ENCODE data around the gene RNF141. TPM values are rescaled to one million over a fixed set of nuclear protein-coding genes. Genes with fewer than 3 reads are reported as not detected.

The RNF141 gene
- total RNA-seq, 2 experiments from 2014 or later = 17.1 to 21.0 TPM

- CTCF ChIA-PET = no interaction called here
- POLR2A ChIA-PET = no interaction called here
Observed at GRCh38 chr11:10564030-10564429, 23.0 kb upstream of the RNF141 start.

GRCh38 chr11:10561947-10562346 lies 21.0 kb upstream of the RNF141 start:
- ChIA-PET CTCF (no interaction called here), POLR2A (no interaction called here)

- POLR2A ChIA-PET = no interaction called here
- CTCF ChIA-PET = interaction anchor here (0.6 kb wide), 1 partner anchor 179 kb away, joined by 3 read pairs; no protein-coding TSS in a partner anchor
Observed at GRCh38 chr11:10561043-10561818, 20.2 kb upstream of the RNF141 start.

GRCh38 chr11:10558288-10558687 lies 17.3 kb upstream of the RNF141 start:
- CTCF ChIA-PET = no interaction called here
- POLR2A ChIA-PET = no interaction called here

- POLR2A ChIA-PET = no interaction called here
- CTCF ChIA-PET = interaction anchor here (1.0 kb wide), 1 partner anchor 16 kb away, joined by 3 read pairs; the partner anchor contains the start of gene RNF141
Observed at GRCh38 chr11:10556590-10556989, 15.6 kb upstream of the RNF141 start.

- CTCF ChIA-PET = no interaction called here
- POLR2A ChIA-PET = no interaction called here
Observed at GRCh38 chr11:10551845-10552352, 10.9 kb upstream of the RNF141 start.

GRCh38 chr11:10551290-10551592 lies 10.3 kb upstream of the RNF141 start:
- ChIA-PET POLR2A (no interaction called here), CTCF (no interaction called here)

GRCh38 chr11:10550503-10551289 lies 9.7 kb upstream of the RNF141 start:
- ChIA-PET POLR2A (no interaction called here), CTCF (no interaction called here)

- CTCF ChIA-PET = no interaction called here
- POLR2A ChIA-PET = no interaction called here
Observed at GRCh38 chr11:10544491-10545465, 3.8 kb upstream of the RNF141 start.

GRCh38 chr11:10543782-10544181 lies 2.8 kb upstream of the RNF141 start:
- ChIA-PET CTCF (no interaction called here), POLR2A (no interaction called here)

- ChIA-PET POLR2A (no interaction called here), CTCF (interaction anchor here (0.7 kb wide), 1 partner anchor 612 kb away, joined by 4 read pairs; no protein-coding TSS in a partner anchor)
Observed at GRCh38 chr11:10542776-10543175, 1.8 kb upstream of the RNF141 start.

- POLR2A ChIA-PET = interaction anchor here (1.1 to 1.9 kb wide), 6 partner anchors 82 to 268 kb away, joined by 3 to 8 read pairs (median 6); partner anchors contain the start of genes CTR9 and EIF4G2
Observed at GRCh38 chr11:10541561-10541930, 559 bp upstream of the RNF141 start.

GRCh38 chr11:10540546-10540914 lies 457 bp downstream of the RNF141 start:
- ChIA-PET CTCF (interaction anchor here (0.6 to 2.0 kb wide), 24 partner anchors 8 to 287 kb away, joined by 3 to 11 read pairs (median 4); partner anchors contain the start of gene AMPD3), POLR2A (interaction anchor here (1.1 to 1.9 kb wide), 6 partner anchors 81 to 269 kb away, joined by 3 to 8 read pairs (median 6); partner anchors contain the start of genes CTR9 and EIF4G2)

More at GRCh38 chr11:10541561-10541930, 559 bp upstream of the RNF141 start:
- CTCF ChIA-PET = interaction anchor here (0.9 to 2.0 kb wide), 13 partner anchors 10 to 191 kb away, joined by 3 to 11 read pairs (median 3); partner anchors contain the start of gene AMPD3

GRCh38 chr11:10539339-10539738 lies 1.6 kb downstream of the RNF141 start:
- CTCF ChIA-PET = interaction anchor here (1.8 kb wide), 1 partner anchor 197 kb away, joined by 5 read pairs; no protein-coding TSS in a partner anchor
- POLR2A ChIA-PET = no interaction called here

GRCh38 chr11:10538924-10539323 lies 2.1 kb downstream of the RNF141 start:
- POLR2A ChIA-PET = no interaction called here
- CTCF ChIA-PET = no interaction called here

- POLR2A ChIA-PET = no interaction called here
- CTCF ChIA-PET = no interaction called here
Observed at GRCh38 chr11:10537600-10537999, 3.4 kb downstream of the RNF141 start.

- ChIA-PET POLR2A (no interaction called here), CTCF (no interaction called here)
Observed at GRCh38 chr11:10534316-10534715, 6.7 kb downstream of the RNF141 start.

GRCh38 chr11:10533323-10533722 lies 7.7 kb downstream of the RNF141 start:
- POLR2A ChIA-PET = no interaction called here
- CTCF ChIA-PET = no interaction called here

- ChIA-PET POLR2A (no interaction called here), CTCF (interaction anchor here (1.7 to 1.9 kb wide), 2 partner anchors 9 to 126 kb away, joined by 4 to 11 read pairs; partner anchors contain the start of gene RNF141)
Observed at GRCh38 chr11:10532526-10532925, 8.5 kb downstream of the RNF141 start.

- ChIA-PET POLR2A (no interaction called here), CTCF (no interaction called here)
Observed at GRCh38 chr11:10529279-10529678, 11.7 kb downstream of the RNF141 start.
